HepG2 (cell line): ENCODE results near the gene NDUFV1. TPM values are rescaled to one million over a fixed set of nuclear protein-coding genes. Genes with fewer than 3 reads are reported as not detected.

ENCODE experiments used
- AKAP8 ChIP-seq: sonication (generic); formaldehyde crosslinking; IDR thresholded peaks from 2 replicates; pipeline ENCODE4 v1.5.1; 2020; ENCODE audit warnings: mild to moderate bottlenecking, missing genetic modification reagents
- CBX1 ChIP-seq: IDR thresholded peaks from one replicate; pipeline ENCODE4 v1.6.1; 2016; ENCODE audit warnings: antibody characterized with exemption, low read depth
- CREB3 ChIP-seq: sonication (generic); formaldehyde crosslinking; IDR thresholded peaks from 2 replicates; pipeline ENCODE4 v1.5.0; 2020; ENCODE audit warnings: missing genetic modification reagents
- DDIT3 ChIP-seq: sonication (generic); formaldehyde crosslinking; IDR thresholded peaks from 2 replicates; pipeline ENCODE4 v1.4.0; 2020; ENCODE audit warnings: mild to moderate bottlenecking, missing genetic modification reagents
- HDAC2 ChIP-seq: sonication (generic); formaldehyde crosslinking; IDR thresholded peaks from 2 replicates; pipeline ENCODE4 v1.4.0; 2020; ENCODE audit warnings: missing genetic modification reagents
- RBM39 ChIP-seq: fragments of 200-400 bp; formaldehyde crosslinking; IDR thresholded peaks from one replicate; pipeline ENCODE4 v1.6.1; 2018; ENCODE audit warnings: antibody characterized with exemption, mild to moderate bottlenecking, low read depth, low read length; ENCODE audit not compliant: poor library complexity, severe bottlenecking
- RFXANK ChIP-seq: IDR thresholded peaks from 2 replicates; pipeline ENCODE4 v1.6.1; 2016
- STAG1 ChIP-seq: sonication (generic); formaldehyde crosslinking; IDR thresholded peaks from 2 replicates; pipeline ENCODE4 v1.4.0; 2020; ENCODE audit warnings: missing genetic modification reagents
- TMF1 ChIP-seq: sonication (generic); formaldehyde crosslinking; IDR thresholded peaks from 2 replicates; pipeline ENCODE4 v1.8.1; 2022; ENCODE audit warnings: low read depth, missing genetic modification reagents
- ZNF30 ChIP-seq: sonication (generic); formaldehyde crosslinking; IDR thresholded peaks from 2 replicates; pipeline ENCODE4 v1.5.0; 2020; ENCODE audit warnings: mild to moderate bottlenecking, missing genetic modification reagents
- ZNF687 ChIP-seq: sonication (generic); formaldehyde crosslinking; IDR thresholded peaks from 2 replicates; pipeline ENCODE4 v1.5.1; 2020; ENCODE audit warnings: mild to moderate bottlenecking, missing genetic modification reagents, moderate library complexity
- polyA plus RNA-seq, 8 experiments: library from polyadenylated mRNA; depleted of rRNA in 3 of 8; stranded (reverse) in 7 of 8; unstranded in 1 of 8; fragments of >200 nt; fragmentation: Illumina TruSeq in 4 of 8; extraction: Trizol in 4 of 8; gene quantifications; 2 replicates each; pipeline versions ENCODE4 v1.2.1 to v1.2.3, GENCODE V29; 2011 to 2016; ENCODE audit warnings: low read depth in 4 of 8, missing spikeins in 1 of 8, mixed read lengths in 1 of 8; ENCODE audit not compliant: insufficient read depth in 1 of 8
- total RNA-seq, 5 experiments: library from RNA; depleted of rRNA; stranded (reverse); fragments of >200 nt; fragmentation: Illumina TruSeq; extraction: Trizol; gene quantifications; 2 replicates each; pipeline ENCODE4 v1.2.3, GENCODE V29; 2016; ENCODE audit warnings: low read depth in 1 of 5
- TF ChIP-seq, protein P1 (sequence below): sonication (generic); formaldehyde crosslinking; IDR thresholded peaks from 2 replicates; pipeline ENCODE4 v1.8.1; 2023; ENCODE audit warnings: mild to moderate bottlenecking, missing genetic modification reagents
- TF ChIP-seq, protein P2 (sequence below): IDR thresholded peaks from 2 replicates; pipeline ENCODE4 v1.6.1; 2016; ENCODE audit warnings: low read depth, missing genetic modification reagents, missing compliant biosample characterization

NDUFV1 gene
- total and polyA plus RNA-seq, 2 of the 13 experiments (the other 11 are each of a cell fraction or from before 2014, with no cell fraction given): 88.9 to 137 TPM

- TF ChIP-seq ZNF687 (peak; percentile 22; the same call in 1 of the 2 replicates), RBM39 (peak; percentile 32), DDIT3 (CRISPR knock-in tag) (no peak), HDAC2 (CRISPR knock-in tag) (no peak), CBX1 (no peak), CREB3 (CRISPR knock-in tag) (no peak), TMF1 (no peak), ZNF30 (CRISPR knock-in tag) (no peak), RFXANK (CRISPR knock-in tag) (no peak), STAG1 (peak; percentile 35), AKAP8 (CRISPR knock-in tag) (peak; percentile 52; the same call in 1 of the 2 replicates)
- TF ChIP-seq, protein P1, sequence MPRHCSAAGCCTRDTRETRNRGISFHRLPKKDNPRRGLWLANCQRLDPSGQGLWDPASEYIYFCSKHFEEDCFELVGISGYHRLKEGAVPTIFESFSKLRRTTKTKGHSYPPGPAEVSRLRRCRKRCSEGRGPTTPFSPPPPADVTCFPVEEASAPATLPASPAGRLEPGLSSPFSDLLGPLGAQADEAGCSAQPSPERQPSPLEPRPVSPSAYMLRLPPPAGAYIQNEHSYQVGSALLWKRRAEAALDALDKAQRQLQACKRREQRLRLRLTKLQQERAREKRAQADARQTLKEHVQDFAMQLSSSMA (CRISPR knock-in tag): 0 out of 2 replicates have a peak, but pooled peaks have one; percentile 27
- TF ChIP-seq, protein P2, sequence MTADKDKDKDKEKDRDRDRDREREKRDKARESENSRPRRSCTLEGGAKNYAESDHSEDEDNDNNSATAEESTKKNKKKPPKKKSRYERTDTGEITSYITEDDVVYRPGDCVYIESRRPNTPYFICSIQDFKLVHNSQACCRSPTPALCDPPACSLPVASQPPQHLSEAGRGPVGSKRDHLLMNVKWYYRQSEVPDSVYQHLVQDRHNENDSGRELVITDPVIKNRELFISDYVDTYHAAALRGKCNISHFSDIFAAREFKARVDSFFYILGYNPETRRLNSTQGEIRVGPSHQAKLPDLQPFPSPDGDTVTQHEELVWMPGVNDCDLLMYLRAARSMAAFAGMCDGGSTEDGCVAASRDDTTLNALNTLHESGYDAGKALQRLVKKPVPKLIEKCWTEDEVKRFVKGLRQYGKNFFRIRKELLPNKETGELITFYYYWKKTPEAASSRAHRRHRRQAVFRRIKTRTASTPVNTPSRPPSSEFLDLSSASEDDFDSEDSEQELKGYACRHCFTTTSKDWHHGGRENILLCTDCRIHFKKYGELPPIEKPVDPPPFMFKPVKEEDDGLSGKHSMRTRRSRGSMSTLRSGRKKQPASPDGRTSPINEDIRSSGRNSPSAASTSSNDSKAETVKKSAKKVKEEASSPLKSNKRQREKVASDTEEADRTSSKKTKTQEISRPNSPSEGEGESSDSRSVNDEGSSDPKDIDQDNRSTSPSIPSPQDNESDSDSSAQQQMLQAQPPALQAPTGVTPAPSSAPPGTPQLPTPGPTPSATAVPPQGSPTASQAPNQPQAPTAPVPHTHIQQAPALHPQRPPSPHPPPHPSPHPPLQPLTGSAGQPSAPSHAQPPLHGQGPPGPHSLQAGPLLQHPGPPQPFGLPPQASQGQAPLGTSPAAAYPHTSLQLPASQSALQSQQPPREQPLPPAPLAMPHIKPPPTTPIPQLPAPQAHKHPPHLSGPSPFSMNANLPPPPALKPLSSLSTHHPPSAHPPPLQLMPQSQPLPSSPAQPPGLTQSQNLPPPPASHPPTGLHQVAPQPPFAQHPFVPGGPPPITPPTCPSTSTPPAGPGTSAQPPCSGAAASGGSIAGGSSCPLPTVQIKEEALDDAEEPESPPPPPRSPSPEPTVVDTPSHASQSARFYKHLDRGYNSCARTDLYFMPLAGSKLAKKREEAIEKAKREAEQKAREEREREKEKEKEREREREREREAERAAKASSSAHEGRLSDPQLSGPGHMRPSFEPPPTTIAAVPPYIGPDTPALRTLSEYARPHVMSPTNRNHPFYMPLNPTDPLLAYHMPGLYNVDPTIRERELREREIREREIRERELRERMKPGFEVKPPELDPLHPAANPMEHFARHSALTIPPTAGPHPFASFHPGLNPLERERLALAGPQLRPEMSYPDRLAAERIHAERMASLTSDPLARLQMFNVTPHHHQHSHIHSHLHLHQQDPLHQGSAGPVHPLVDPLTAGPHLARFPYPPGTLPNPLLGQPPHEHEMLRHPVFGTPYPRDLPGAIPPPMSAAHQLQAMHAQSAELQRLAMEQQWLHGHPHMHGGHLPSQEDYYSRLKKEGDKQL (CRISPR knock-in tag): no peak
Measured at GRCh38 chr11:67613960-67614715, 7.4 kb downstream of the NDUFV1 start (continued).
